Skeletal muscle tissue (tissue), 4 donors: Measurements from ENCODE around the gene OOSP3. TPM values are rescaled to one million over a fixed set of nuclear protein-coding genes. Genes with fewer than 3 reads are reported as not detected.
"Not testable (repeated sequence)": the region's sequence is repeated elsewhere in the genome, so short reads cannot be mapped to it uniquely, and the experiment has no call there.

ENCODE experiments used
- H3K27ac ChIP-seq: one replicate; pipeline ENCODE4 v1.7.0; 2013; ENCODE audit warnings: mild to moderate bottlenecking, low read depth, low read length, inconsistent platforms
- H3K27me3 ChIP-seq, 3 donors: one replicate each; pipeline ENCODE4 v1.7.0; 2013; ENCODE audit warnings: low read length in 3 of 3; ENCODE audit not compliant: control insufficient read depth in 3 of 3, insufficient read depth in 3 of 3
- H3K36me3 ChIP-seq, 3 donors: one replicate each; pipeline ENCODE4 v1.7.0; 2013; ENCODE audit warnings: low read length in 3 of 3; ENCODE audit not compliant: control insufficient read depth in 3 of 3, insufficient read depth in 3 of 3
- H3K4me1 ChIP-seq, 3 donors: one replicate each; pipeline ENCODE4 v1.7.0; 2013; ENCODE audit warnings: low read length in 3 of 3, mild to moderate bottlenecking in 3 of 3; ENCODE audit not compliant: control insufficient read depth in 3 of 3, insufficient read depth in 3 of 3
- H3K4me3 ChIP-seq, 3 donors: one replicate each; pipeline ENCODE4 v1.7.0; 2013; ENCODE audit warnings: low read length in 3 of 3
- H3K9ac ChIP-seq, 3 donors: one replicate each; pipeline ENCODE4 v1.7.0; 2013; ENCODE audit warnings: low read length in 3 of 3, mild to moderate bottlenecking in 3 of 3, moderate library complexity in 2 of 3, low read depth in 1 of 3
- H3K9me3 ChIP-seq, 3 donors: one replicate each; pipeline ENCODE4 v1.7.0; 2013; ENCODE audit warnings: low read length in 3 of 3; ENCODE audit not compliant: control insufficient read depth in 3 of 3
- total RNA-seq: library from RNA; depleted of rRNA; stranded (reverse); fragments of >200 nt; gene quantifications from one replicate; pipeline ENCODE4 v1.2.3, GENCODE V29; 2014
- donor health status: Osteomylitis.

The OOSP3 gene
- total RNA-seq, 1 donor from 2014 or later: not detected

- Histone ChIP-seq H3K27ac (no peak overlapping the region), H3K9me3 (no peaks in the 10 kb centered on the region), H3K4me3 (no peak overlapping the region), H3K27me3 (no peaks in the 10 kb centered on the region), H3K36me3 (no peaks in the 10 kb centered on the region), H3K4me1 (no peaks in the 10 kb centered on the region), H3K9ac (no peak overlapping the region)
Observed at GRCh38 chr11:59867946-59868345, 10.6 kb upstream of the OOSP3 start.

- Histone ChIP-seq H3K9me3 (no peaks in the 10 kb centered on the region), H3K27ac (no peak overlapping the region), H3K27me3 (no peaks in the 10 kb centered on the region), H3K4me1 (no peaks in the 10 kb centered on the region), H3K9ac (no peak overlapping the region), H3K4me3 (no peak overlapping the region), H3K36me3 (no peaks in the 10 kb centered on the region)
Observed at GRCh38 chr11:59872076-59872475, 6.5 kb upstream of the OOSP3 start.

GRCh38 chr11:59875856-59876519 is 2.6 kb upstream of the OOSP3 start:
- Histone ChIP-seq H3K27me3 (no peaks in the 10 kb centered on the region), H3K27ac (no peak overlapping the region), H3K36me3 (no peaks in the 10 kb centered on the region), H3K4me3 (no peak overlapping the region), H3K9me3 (no peaks in the 10 kb centered on the region), H3K4me1 (no peaks in the 10 kb centered on the region), H3K9ac (no peak overlapping the region)

GRCh38 chr11:59877325-59877724 is 1.3 kb upstream of the OOSP3 start:
- Histone ChIP-seq H3K36me3 (no peaks in the 10 kb centered on the region), H3K27ac (no peak overlapping the region), H3K9ac (no peak overlapping the region)

GRCh38 chr11:59877784-59878183 is 798 bp upstream of the OOSP3 start:
- Histone ChIP-seq H3K4me3 (no peak overlapping the region), H3K27me3 (no peaks in the 10 kb centered on the region), H3K9ac (no peak overlapping the region), H3K9me3 (no peaks in the 10 kb centered on the region), H3K4me1 (no peaks in the 10 kb centered on the region), H3K36me3 (no peaks in the 10 kb centered on the region), H3K27ac (no peak overlapping the region)

More at GRCh38 chr11:59877325-59877724, 1.3 kb upstream of the OOSP3 start:
- Histone ChIP-seq H3K4me3 (no peak overlapping the region), H3K4me1 (no peaks in the 10 kb centered on the region), H3K27me3 (no peaks in the 10 kb centered on the region), H3K9me3 (no peaks in the 10 kb centered on the region)

- H3K27ac ChIP-seq: no peak overlapping the region
- H3K9me3 ChIP-seq: no peaks in the 10 kb centered on the region
- H3K9ac ChIP-seq: no peak overlapping the region
- no peak overlapping the region for H3K4me3 ChIP-seq
- no peaks in the 10 kb centered on the region for H3K27me3 ChIP-seq
- H3K36me3 ChIP-seq: no peaks in the 10 kb centered on the region
- no peaks in the 10 kb centered on the region for H3K4me1 ChIP-seq
Observed at GRCh38 chr11:59879567-59879966, 985 bp downstream of the OOSP3 start.

GRCh38 chr11:59883597-59883996 is 5.0 kb downstream of the OOSP3 start:
- no peak overlapping the region for H3K4me3 ChIP-seq
- H3K36me3 ChIP-seq: no peaks in the 10 kb centered on the region
- H3K27me3 ChIP-seq: no peaks in the 10 kb centered on the region
- no peaks in the 10 kb centered on the region for H3K9me3 ChIP-seq
- no peaks in the 10 kb centered on the region for H3K4me1 ChIP-seq
- no peak overlapping the region for H3K27ac ChIP-seq
- no peak overlapping the region for H3K9ac ChIP-seq

- H3K27me3 ChIP-seq, H3K4me1 ChIP-seq, H3K27ac ChIP-seq, H3K36me3 ChIP-seq, H3K9ac ChIP-seq, H3K4me3 ChIP-seq, H3K9me3 ChIP-seq: not testable (repeated sequence)
Observed at GRCh38 chr11:59887156-59887555, 8.6 kb downstream of the OOSP3 start.

GRCh38 chr11:59891781-59892181 is 13.2 kb downstream of the OOSP3 start:
- Histone ChIP-seq H3K4me3 (no peak overlapping the region), H3K36me3 (no peaks in the 10 kb centered on the region), H3K9ac (no peak overlapping the region), H3K27me3 (no peaks in the 10 kb centered on the region), H3K27ac (no peak overlapping the region), H3K9me3 (peaks cover 0 to 2% (median 2%) of the 10 kb centered on the region in 3 donors), H3K4me1 (no peaks in the 10 kb centered on the region)

GRCh38 chr11:59894616-59895015 is 16.0 kb downstream of the OOSP3 start:
- H3K4me3 ChIP-seq: no peak overlapping the region
- no peaks in the 10 kb centered on the region for H3K27me3 ChIP-seq
- H3K27ac ChIP-seq: no peak overlapping the region
- H3K4me1 ChIP-seq: no peaks in the 10 kb centered on the region
- H3K9me3 ChIP-seq: peaks cover 0 to 2% (median 0%) of the 10 kb centered on the region in 3 donors
- H3K36me3 ChIP-seq: no peaks in the 10 kb centered on the region
- H3K9ac ChIP-seq: no peak overlapping the region
